Measurements from ENCODE around the gene ZNF853. TPM values are rescaled to one million over a fixed set of nuclear protein-coding genes. Genes with fewer than 3 reads are reported as not detected.
"Not testable (repeated sequence)": the region's sequence is repeated elsewhere in the genome, so short reads cannot be mapped to it uniquely, and the experiment has no call there.

The ZNF853 gene
- polyA plus RNA-seq (ENCODE audit: insufficient read length) = 15.5 TPM

GRCh38 chr7:6614953-6615722 lies at the start of gene ZNF853:
ZNF853 (plus strand) TSS chr7:6615610; CDS start chr7:6616175, 565 bp downstream.
- no peak for DNase-seq

DNA sequence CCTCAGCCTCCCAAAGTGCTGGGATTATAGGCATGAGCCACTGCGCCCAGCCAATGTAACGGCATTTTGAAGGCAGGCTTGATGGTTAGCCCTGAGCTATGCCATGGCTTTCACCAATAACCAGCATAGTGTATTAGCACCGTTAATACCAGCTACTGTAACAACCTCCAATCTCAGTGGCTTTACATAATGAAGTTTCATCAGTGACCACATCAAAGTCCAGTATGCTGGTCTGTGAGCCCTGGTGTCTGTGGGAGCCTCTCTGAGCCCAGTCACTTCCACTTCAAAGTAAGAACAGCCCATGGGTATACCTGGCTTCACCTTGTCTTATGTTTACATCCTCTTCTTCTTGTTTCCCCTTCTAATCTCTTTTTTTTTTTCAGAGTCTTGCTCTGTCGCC lies 49.8 kb upstream of the ZNF853 start:
- DNase-seq = no peak

GRCh38 chr7:6567886-6568285 lies 47.5 kb upstream of the ZNF853 start:
- DNase-seq = no peak

GRCh38 chr7:6571160-6571779 lies 44.1 kb upstream of the ZNF853 start:
- DNase-seq = no peak

DNA sequence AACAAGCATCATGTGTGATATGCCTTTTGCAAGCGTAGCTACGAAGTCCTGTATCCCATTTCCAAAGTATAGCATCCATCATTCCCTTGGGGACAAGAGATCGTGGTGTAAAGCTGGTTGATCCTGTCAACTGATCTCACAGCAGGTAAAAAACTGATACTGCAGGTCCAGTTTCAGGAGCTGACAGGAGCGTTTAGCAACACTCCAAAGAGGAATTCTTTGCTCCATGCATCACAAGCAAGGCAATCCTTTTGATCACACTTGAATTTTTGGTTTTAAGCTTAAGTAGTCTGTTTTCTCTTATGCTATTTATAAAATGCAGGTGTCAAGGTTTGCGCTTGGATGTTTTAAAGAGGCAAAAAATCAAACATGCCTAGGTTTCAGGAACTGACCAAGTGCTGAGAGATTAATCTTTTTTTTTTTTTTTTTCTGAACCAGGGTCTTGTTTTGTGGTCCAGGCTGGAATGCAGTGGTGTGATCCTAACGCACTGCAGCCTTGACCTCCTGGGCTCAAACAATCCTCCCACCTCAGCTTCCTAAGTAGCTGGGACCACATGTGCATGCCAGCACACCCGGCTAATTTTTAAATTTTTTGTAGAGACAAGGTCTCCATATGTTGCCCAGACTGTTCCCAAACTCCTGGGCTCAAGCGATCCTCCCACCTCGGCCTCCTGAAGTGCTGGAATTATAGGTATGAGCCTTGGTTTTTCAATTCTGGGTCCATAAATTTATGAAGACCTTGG lies 40.0 kb upstream of the ZNF853 start:
- no peak for DNase-seq

- DNase-seq = no peak
These were observed 39.2 kb upstream of the ZNF853 start for GRCh38 chr7:6576024-6576866.

- not testable (repeated sequence) for DNase-seq
These were observed 38.5 kb upstream of the ZNF853 start for GRCh38 chr7:6576867-6577368.

DNA sequence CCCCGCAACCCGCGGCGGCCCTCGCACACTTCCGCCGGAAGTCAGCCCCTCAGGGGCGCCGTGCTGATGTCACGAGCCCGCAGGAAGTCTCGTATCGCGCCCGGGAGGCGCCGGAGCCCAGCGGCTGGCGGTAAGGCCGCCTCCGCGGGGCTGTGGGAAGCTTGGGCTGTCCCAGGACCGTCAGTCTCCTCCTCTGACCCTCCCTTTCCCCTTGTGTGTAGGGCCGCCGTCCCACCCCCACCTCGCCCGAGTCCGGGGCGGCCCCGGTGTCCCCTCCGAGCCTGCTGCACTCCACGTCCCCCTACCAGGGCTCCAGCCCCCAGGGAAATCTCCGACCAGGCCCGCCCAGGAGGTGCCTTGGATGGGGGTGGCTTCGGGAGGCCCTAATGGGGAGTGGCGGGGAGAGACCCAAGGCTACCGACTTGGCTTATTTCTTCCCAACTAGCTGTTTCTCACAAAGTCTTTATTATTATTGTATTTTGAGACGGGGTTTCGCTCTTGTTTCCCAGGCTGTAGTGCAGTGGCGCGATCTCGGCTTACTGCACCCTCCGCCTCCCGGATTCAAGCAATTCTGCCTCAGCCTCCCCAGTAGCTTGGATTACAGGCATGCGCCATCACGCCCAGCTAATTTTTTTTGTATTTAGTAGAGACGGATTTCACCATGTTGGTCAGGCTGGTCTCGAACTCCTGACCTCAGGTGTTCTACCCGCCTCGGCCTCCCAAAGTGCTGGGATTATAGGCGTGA lies 37.9 kb upstream of the ZNF853 start, which contains the start of gene ZDHHC4:
TSS of gene ZDHHC4 (plus strand) at position 86 of the 745 bp plus-strand sequence. CDS start 3,108 bp downstream, outside the sequence.
- DNase-seq = peak; percentile 95

DNA sequence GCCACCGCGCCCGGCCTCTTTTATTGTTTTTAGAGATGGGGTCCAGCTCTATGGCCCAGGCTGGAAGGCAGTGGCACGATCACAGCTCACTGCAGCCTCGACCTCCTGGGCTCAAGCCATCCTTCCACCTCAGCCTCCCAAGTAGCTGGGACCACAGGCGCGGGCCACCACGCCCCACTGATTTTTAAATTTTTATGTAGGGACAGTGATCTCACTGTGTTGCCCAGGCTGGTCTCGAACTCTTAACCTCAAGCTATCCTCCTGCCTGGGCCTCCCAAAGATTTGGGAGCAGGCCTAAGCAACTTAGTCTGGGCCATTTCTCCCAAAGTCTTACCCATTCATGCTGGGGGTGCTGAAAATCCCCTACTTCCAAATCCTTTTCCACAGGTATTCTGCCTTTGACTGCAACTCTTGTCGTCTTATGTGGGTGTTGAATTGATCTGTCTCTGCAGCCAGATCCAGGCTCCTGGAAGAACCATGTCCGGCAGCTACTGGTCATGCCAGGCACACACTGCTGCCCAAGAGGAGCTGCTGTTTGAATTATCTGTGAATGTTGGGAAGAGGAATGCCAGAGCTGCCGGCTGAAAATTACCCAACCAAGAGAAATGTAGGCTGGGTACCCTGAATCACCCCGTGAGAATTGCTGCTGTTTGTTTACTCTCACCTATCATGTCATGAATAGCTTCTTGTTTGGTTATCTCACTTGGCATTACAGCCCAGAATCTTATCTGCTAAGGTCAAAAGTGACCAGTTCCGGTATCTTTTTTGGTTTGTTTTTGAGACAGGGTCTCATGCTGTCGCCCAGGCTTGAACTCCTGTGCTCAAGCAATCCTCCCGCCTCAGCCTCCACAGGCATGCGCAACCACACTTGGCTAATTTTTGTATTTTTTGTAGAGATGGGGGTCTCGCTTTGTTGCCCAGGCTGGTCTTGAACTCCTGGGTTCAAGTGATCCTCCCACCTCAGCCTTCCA lies 37.0 kb upstream of the ZNF853 start:
- DNase-seq = no peak

GRCh38 chr7:6579446-6579845 lies 36.0 kb upstream of the ZNF853 start:
- DNase-seq = no peak

GRCh38 chr7:6585746-6586432 lies 29.5 kb upstream of the ZNF853 start:
- DNase-seq = not testable (repeated sequence)

DNA sequence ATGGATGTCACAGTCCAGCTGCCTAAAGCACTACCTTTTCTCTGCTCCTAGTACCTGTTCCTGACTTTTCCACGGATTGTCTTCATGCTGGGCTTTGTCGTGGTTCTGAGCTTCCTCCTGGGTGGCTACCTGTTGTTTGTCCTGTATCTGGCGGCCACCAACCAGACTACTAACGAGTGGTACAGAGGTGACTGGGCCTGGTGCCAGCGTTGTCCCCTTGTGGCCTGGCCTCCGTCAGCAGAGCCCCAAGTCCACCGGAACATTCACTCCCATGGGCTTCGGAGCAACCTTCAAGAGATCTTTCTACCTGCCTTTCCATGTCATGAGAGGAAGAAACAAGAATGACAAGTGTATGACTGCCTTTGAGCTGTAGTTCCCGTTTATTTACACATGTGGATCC lies 26.8 kb upstream of the ZNF853 start:
- DNase-seq = no peak

- DNase-seq = no peak
These were observed 26.1 kb upstream of the ZNF853 start for GRCh38 chr7:6589151-6589828.

- peak; percentile 93 for DNase-seq
These were observed 25.4 kb upstream of the ZNF853 start, which contains the start of gene INTS15 for GRCh38 chr7:6589829-6590644. INTS15 (plus strand) TSS chr7:6590021; CDS start chr7:6590284, 263 bp downstream.

GRCh38 chr7:6590645-6591110 lies 24.7 kb upstream of the ZNF853 start:
- DNase-seq = no peak

DNA sequence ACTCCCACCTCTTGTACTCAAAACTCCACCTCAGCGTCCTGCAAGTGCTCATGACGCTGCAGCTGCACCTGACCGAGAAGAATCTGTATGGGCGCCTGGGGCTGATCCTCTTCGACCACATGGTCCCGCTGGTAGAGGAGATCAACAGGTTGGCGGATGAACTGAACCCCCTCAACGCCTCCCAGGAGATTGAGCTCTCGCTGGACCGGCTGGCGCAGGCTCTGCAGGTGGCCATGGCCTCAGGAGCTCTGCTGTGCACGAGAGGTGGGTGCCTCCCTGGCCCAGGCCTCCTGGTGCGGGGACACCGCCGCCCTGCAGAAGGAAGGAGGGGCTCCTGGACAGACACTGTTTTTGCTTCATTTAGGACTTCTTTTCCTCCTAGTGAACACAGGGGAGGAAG lies 15.3 kb upstream of the ZNF853 start:
- DNase-seq = no peak

GRCh38 chr7:6604458-6604857 lies 11.0 kb upstream of the ZNF853 start:
- no peak for DNase-seq

Data from hindlimb muscle (tissue), 1 donor.